Glutamatergic neuron (in vitro differentiated cells): ENCODE data around the gene ZSCAN2. TPM values are rescaled to one million over a fixed set of nuclear protein-coding genes. Genes with fewer than 3 reads are reported as not detected.

Source experiments
- total RNA-seq: library from RNA; stranded (reverse); fragmentation: NEBNext Ultra II Directional; extraction: Animal tissue kit (Norgen Biotek cat#: 25700); gene quantifications from one replicate; pipeline ENCODE4 v1.2.1, GENCODE V29; 2021; ENCODE audit not compliant: unreplicated experiment

ZSCAN2 gene
- total RNA-seq, 1 donor from 2014 or later, result 40.0 TPM

Other genes with a start within 250 kb of the ZSCAN2 start
- gene WDR73, start 53.3 kb downstream of the ZSCAN2 start, total RNA-seq, result 19.5 TPM
- 6.9 TPM for gene NMB, start 57.2 kb downstream of the ZSCAN2 start, total RNA-seq
- 84.3 TPM for gene SEC11A, start 115.1 kb downstream of the ZSCAN2 start, total RNA-seq
- 42.3 TPM for gene ZNF592, start 147.6 kb downstream of the ZSCAN2 start, total RNA-seq
- 6.8 TPM for gene ALPK3, start 216.3 kb downstream of the ZSCAN2 start, total RNA-seq